Stimulated activated naive B cell treated with anti-CD40 and anti-IgM and Interleukin-4, amounts not matched to agents 10 μg/mL and 1 μg/mL and 100 μg/mL, for 72 hours (primary cell): ENCODE measurements around the gene ELL.

Experiments used
- ATAC-seq, 2 donors: fragments of 150-1000 bp; cut with Tn5 transposase; replicated peaks; 2 replicates each; pipeline ENCODE4 v1.10.0; 2021; ENCODE audit warnings: moderate library complexity in 1 of 2
- DNase-seq: peaks from one replicate; pipeline ENCODE4 v3.0.0; 2021
- H3K27ac Mint-ChIP-seq: one replicate; pipeline ENCODE4 v1.8.0; 2022; ENCODE audit warnings: mild to moderate bottlenecking, mixed read lengths
- H3K27me3 Mint-ChIP-seq, 2 donors: one replicate each; pipeline ENCODE4 v1.8.0; 2022; ENCODE audit warnings: mixed read lengths in 2 of 2
- H3K36me3 Mint-ChIP-seq, 2 donors: one replicate each; pipeline ENCODE4 v1.8.0; 2022; ENCODE audit warnings: mixed read lengths in 2 of 2, mild to moderate bottlenecking in 1 of 2
- H3K4me1 Mint-ChIP-seq, 2 donors: one replicate each; pipeline ENCODE4 v1.8.0; 2022; ENCODE audit warnings: mixed read lengths in 2 of 2, mild to moderate bottlenecking in 1 of 2
- H3K4me3 Mint-ChIP-seq, 2 donors: one replicate each; pipeline ENCODE4 v1.8.0; 2022; ENCODE audit warnings: mild to moderate bottlenecking in 2 of 2, mixed read lengths in 2 of 2, moderate library complexity in 1 of 2
- H3K9me3 Mint-ChIP-seq, 2 donors: one replicate each; pipeline ENCODE4 v1.8.0; 2022; ENCODE audit warnings: mixed read lengths in 2 of 2, mild to moderate bottlenecking in 1 of 2

ELL gene

GRCh38 chr19:18433735-18434398 is 88.0 kb downstream of the ELL start:
- no peak for ATAC-seq

GRCh38 chr19:18433015-18433691 is 88.7 kb downstream of the ELL start:
- Mint-ChIP-seq H3K27me3 (no peaks in the 10 kb centered on the region), H3K27ac (peak overlapping the region; percentile 42), H3K4me3 (peak overlapping the region; percentile 73 to 88), H3K4me1 (peaks cover 25 to 63% of the 10 kb centered on the region in 2 donors), H3K9me3 (no peaks in the 10 kb centered on the region), H3K36me3 (peaks cover 3% of the 10 kb centered on the region in 2 donors)
- DNase-seq: no peak
- ATAC-seq: peak; percentile 4 to 6

More at GRCh38 chr19:18433735-18434398, 88.0 kb downstream of the ELL start:
- Mint-ChIP-seq H3K4me1 (peaks cover 25 to 66% of the 10 kb centered on the region in 2 donors), H3K27me3 (no peaks in the 10 kb centered on the region), H3K9me3 (no peaks in the 10 kb centered on the region), H3K4me3 (peak overlapping the region; percentile 83 to 88), H3K27ac (peak overlapping the region; percentile 73), H3K36me3 (peaks cover 3% of the 10 kb centered on the region in 2 donors)
- no peak for DNase-seq

- Mint-ChIP-seq H3K27ac (peak overlapping the region; percentile 65), H3K4me3 (peak overlapping the region; percentile 73 to 88), H3K9me3 (no peaks in the 10 kb centered on the region), H3K4me1 (peaks cover 22 to 56% of the 10 kb centered on the region in 2 donors), H3K27me3 (no peaks in the 10 kb centered on the region), H3K36me3 (peaks cover 3% of the 10 kb centered on the region in 2 donors)
- no peak for DNase-seq
- no peak for ATAC-seq
Measured at GRCh38 chr19:18432275-18433014, 89.4 kb downstream of the ELL start.

GRCh38 chr19:18431351-18432197 is 90.3 kb downstream of the ELL start:
- H3K4me1 Mint-ChIP-seq: peaks cover 20 to 56% of the 10 kb centered on the region in 2 donors
- H3K4me3 Mint-ChIP-seq: peak overlapping the region; percentile 48 to 51
- no peaks in the 10 kb centered on the region for H3K27me3 Mint-ChIP-seq
- ATAC-seq: no peak
- H3K36me3 Mint-ChIP-seq: peaks cover 3% of the 10 kb centered on the region in 2 donors
- no peaks in the 10 kb centered on the region for H3K9me3 Mint-ChIP-seq
- H3K27ac Mint-ChIP-seq: no peak overlapping the region
- DNase-seq: no peak

DNA sequence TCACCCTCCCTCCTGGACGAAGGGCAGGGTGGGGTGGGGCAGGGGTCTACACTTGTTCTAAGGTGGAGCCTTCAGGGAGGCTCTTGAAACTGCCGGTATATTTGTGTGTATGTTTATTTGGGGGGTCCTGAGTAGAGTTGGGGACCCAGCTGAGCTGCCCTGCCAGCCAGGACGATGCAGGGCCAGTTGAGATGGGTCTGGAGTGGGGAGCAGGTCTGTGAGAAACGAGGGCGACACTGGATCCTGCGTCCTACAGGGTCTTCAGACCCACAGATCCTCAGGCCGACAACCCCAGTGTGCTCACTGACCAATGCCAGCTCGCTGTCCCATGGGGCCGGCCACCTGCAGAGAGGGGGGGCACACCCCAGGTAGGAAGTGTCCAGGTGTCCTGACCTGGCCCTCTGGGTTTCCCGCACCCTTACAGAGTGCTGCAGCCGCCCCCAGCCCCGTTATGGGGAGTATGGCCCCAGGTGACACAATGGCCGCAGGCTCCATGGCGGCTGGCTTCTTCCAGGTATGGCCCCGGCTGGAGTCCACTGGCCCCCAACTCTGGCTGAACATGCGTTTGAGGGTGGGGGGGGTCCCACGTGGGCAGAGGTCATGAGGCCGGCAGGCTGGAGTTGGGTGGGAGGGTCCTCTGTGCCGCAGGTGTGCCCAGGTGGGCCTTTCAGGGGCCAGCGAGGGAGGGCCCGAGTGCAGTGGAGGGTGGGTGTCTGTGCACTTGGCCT is 91.3 kb downstream of the ELL start:
- ATAC-seq (no peak), DNase-seq (no peak)
- H3K9me3 Mint-ChIP-seq: no peaks in the 10 kb centered on the region
- H3K36me3 Mint-ChIP-seq: peaks cover 0 to 3% of the 10 kb centered on the region in 2 donors
- H3K27me3 Mint-ChIP-seq: no peaks in the 10 kb centered on the region
- H3K4me1 Mint-ChIP-seq: peaks cover 21 to 56% of the 10 kb centered on the region in 2 donors
- peak overlapping the region; percentile 5 to 39 for H3K4me3 Mint-ChIP-seq
- H3K27ac Mint-ChIP-seq: no peak overlapping the region

GRCh38 chr19:18429717-18430416 is 92.0 kb downstream of the ELL start:
- no peak for DNase-seq
- Mint-ChIP-seq H3K9me3 (no peaks in the 10 kb centered on the region), H3K36me3 (peaks cover 0 to 2% of the 10 kb centered on the region in 2 donors), H3K27ac (peak overlapping the region; percentile 65), H3K4me3 (peak overlapping the region; percentile 50 to 81), H3K4me1 (peaks cover 21 to 54% of the 10 kb centered on the region in 2 donors), H3K27me3 (no peaks in the 10 kb centered on the region)
- ATAC-seq: no peak

- Mint-ChIP-seq H3K27ac (peak overlapping the region; percentile 76), H3K27me3 (no peaks in the 10 kb centered on the region), H3K4me1 (peaks cover 25 to 46% of the 10 kb centered on the region in 2 donors), H3K4me3 (peak overlapping the region; percentile 50 to 81), H3K36me3 (peaks cover 0 to 2% of the 10 kb centered on the region in 2 donors), H3K9me3 (no peaks in the 10 kb centered on the region)
- peak; percentile 77 for DNase-seq
- ATAC-seq: peak; percentile 80 to 85
Measured at GRCh38 chr19:18428787-18429674, 92.8 kb downstream of the ELL start.

DNA sequence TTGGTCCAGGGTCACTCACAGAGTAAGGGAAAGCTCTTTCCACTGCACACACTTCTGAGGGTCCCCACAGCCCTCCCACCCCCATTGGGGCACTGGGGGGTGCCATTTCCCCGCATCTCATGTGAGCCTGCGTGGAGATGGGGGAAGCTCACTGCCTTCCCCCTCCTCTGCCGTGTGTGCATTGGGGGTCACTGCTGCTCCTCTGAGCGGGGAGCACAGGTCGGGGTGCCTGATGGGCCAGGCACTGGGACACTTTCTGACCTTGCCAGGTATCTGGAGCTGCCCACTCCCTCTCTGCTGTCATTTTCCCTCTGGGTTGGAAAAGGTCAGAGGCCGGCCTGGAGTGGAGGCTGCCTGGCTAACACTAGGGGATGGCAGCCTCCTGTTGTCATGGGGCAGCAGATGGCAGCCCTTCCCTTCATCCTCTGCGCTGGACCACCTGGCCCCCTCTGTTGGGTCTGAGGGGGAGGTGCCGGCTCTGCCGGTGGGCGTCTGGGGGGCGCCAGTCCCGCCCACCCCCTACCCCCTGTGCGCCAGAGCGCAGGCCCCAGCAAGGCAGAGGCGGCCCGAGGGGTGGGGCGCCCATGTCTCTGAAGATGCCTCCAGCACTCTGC is 93.6 kb downstream of the ELL start:
- H3K27me3 Mint-ChIP-seq: no peaks in the 10 kb centered on the region
- H3K9me3 Mint-ChIP-seq: no peaks in the 10 kb centered on the region
- ATAC-seq (peak in 1 of 2 donors; percentile 3), DNase-seq (no peak)
- H3K4me3 Mint-ChIP-seq: peak overlapping the region in 1 of 2 donors; percentile 62
- no peak overlapping the region for H3K27ac Mint-ChIP-seq
- H3K36me3 Mint-ChIP-seq: peaks cover 0 to 2% of the 10 kb centered on the region in 2 donors
- H3K4me1 Mint-ChIP-seq: peaks cover 26 to 45% of the 10 kb centered on the region in 2 donors

DNA sequence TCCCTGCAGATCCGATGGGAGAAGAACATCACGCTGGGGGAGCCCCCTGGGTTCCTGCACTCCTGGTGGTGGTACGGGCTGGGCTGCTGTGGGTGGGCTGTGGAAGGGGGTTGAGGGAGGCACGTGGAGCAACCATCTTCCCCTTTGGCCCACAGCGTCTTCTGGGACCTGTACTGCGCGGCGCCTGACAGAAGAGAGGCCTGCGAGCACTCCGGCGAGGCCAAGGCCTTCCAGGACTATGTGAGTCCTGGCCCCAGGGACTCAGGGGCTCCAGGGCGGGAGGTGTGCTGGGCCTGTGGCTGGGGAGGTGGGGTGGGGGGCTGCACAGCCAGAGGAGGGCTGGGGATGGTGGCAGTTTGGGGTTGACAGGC is 94.1 kb downstream of the ELL start:
- H3K27ac Mint-ChIP-seq: no peak overlapping the region
- DNase-seq: no peak
- ATAC-seq: no peak

GRCh38 chr19:18427080-18427742 is 94.7 kb downstream of the ELL start:
- DNase-seq (no peak), ATAC-seq (no peak)
- Mint-ChIP-seq H3K36me3 (peaks cover 0 to 2% of the 10 kb centered on the region in 2 donors), H3K27ac (no peak overlapping the region), H3K27me3 (no peaks in the 10 kb centered on the region), H3K9me3 (no peaks in the 10 kb centered on the region), H3K4me3 (no peak overlapping the region), H3K4me1 (peaks cover 29 to 48% of the 10 kb centered on the region in 2 donors)

More for the DNA sequence above, 94.1 kb downstream of the ELL start:
- Mint-ChIP-seq H3K27me3 (no peaks in the 10 kb centered on the region), H3K4me1 (peaks cover 28 to 47% of the 10 kb centered on the region in 2 donors), H3K36me3 (peaks cover 0 to 2% of the 10 kb centered on the region in 2 donors), H3K9me3 (no peaks in the 10 kb centered on the region), H3K4me3 (no peak overlapping the region)

- H3K4me3 Mint-ChIP-seq: no peak overlapping the region
- peaks cover 33 to 56% of the 10 kb centered on the region in 2 donors for H3K4me1 Mint-ChIP-seq
- H3K27me3 Mint-ChIP-seq: no peaks in the 10 kb centered on the region
- no peak for ATAC-seq
- no peaks in the 10 kb centered on the region for H3K9me3 Mint-ChIP-seq
- DNase-seq: no peak
- H3K36me3 Mint-ChIP-seq: no peaks in the 10 kb centered on the region
- H3K27ac Mint-ChIP-seq: no peak overlapping the region
Measured at GRCh38 chr19:18426416-18426767, 95.5 kb downstream of the ELL start.
